ENCODE results near the gene CHEK1.

DNA sequence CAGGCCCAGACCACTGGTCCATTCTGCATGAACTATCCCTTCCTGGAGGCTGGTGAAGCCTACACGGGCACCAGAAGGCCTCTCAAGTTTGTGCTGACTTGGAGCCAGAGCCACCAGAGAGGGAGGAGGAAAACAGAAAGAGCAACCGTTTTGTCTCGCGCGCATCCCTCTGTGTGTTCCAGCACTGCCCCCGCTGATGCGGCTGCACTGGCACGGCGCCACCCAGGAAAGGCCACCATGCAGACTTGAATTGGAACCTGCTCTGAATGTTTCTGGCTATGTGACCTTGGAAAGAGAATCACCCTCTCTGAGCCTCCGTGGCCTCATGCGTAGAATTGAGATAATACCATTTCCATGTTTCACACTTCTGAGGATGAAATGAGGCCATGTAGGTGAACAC, 63.1 kb downstream of the CHEK1 start:
- TF ChIP-seq, protein P1, sequence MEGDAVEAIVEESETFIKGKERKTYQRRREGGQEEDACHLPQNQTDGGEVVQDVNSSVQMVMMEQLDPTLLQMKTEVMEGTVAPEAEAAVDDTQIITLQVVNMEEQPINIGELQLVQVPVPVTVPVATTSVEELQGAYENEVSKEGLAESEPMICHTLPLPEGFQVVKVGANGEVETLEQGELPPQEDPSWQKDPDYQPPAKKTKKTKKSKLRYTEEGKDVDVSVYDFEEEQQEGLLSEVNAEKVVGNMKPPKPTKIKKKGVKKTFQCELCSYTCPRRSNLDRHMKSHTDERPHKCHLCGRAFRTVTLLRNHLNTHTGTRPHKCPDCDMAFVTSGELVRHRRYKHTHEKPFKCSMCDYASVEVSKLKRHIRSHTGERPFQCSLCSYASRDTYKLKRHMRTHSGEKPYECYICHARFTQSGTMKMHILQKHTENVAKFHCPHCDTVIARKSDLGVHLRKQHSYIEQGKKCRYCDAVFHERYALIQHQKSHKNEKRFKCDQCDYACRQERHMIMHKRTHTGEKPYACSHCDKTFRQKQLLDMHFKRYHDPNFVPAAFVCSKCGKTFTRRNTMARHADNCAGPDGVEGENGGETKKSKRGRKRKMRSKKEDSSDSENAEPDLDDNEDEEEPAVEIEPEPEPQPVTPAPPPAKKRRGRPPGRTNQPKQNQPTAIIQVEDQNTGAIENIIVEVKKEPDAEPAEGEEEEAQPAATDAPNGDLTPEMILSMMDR (IDR thresholded peaks at IDR 0.05): no peak
- no peak for TF ChIP-seq ZNF416 (CRISPR knock-in tag; IDR thresholded peaks at IDR 0.05)
- TF ChIP-seq, protein P2, sequence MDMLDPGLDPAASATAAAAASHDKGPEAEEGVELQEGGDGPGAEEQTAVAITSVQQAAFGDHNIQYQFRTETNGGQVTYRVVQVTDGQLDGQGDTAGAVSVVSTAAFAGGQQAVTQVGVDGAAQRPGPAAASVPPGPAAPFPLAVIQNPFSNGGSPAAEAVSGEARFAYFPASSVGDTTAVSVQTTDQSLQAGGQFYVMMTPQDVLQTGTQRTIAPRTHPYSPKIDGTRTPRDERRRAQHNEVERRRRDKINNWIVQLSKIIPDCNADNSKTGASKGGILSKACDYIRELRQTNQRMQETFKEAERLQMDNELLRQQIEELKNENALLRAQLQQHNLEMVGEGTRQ (CRISPR knock-in tag; IDR thresholded peaks at IDR 0.05): no peak
- no peak for TF ChIP-seq ZNF121 (CRISPR knock-in tag; IDR thresholded peaks at IDR 0.05)
- no peak for TF ChIP-seq JAZF1 (CRISPR knock-in tag; IDR thresholded peaks at IDR 0.05)
- no peak for TF ChIP-seq NR3C1 (CRISPR knock-in tag; conservative IDR thresholded peaks at IDR 0.05; ENCODE audit: low read depth)
- TF ChIP-seq FOXK1 (CRISPR knock-in tag; IDR thresholded peaks at IDR 0.05): no peak
- TF ChIP-seq, protein P3, sequence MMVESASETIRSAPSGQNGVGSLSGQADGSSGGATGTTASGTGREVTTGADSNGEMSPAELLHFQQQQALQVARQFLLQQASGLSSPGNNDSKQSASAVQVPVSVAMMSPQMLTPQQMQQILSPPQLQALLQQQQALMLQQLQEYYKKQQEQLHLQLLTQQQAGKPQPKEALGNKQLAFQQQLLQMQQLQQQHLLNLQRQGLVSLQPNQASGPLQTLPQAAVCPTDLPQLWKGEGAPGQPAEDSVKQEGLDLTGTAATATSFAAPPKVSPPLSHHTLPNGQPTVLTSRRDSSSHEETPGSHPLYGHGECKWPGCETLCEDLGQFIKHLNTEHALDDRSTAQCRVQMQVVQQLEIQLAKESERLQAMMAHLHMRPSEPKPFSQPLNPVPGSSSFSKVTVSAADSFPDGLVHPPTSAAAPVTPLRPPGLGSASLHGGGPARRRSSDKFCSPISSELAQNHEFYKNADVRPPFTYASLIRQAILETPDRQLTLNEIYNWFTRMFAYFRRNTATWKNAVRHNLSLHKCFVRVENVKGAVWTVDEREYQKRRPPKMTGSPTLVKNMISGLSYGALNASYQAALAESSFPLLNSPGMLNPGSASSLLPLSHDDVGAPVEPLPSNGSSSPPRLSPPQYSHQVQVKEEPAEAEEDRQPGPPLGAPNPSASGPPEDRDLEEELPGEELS (CRISPR knock-in tag; IDR thresholded peaks at IDR 0.05): no peak
- TF ChIP-seq KAT7 (CRISPR knock-in tag; IDR thresholded peaks at IDR 0.05; ENCODE audit: borderline replicate concordance): no peak
- TF ChIP-seq ZNF138 (CRISPR knock-in tag; conservative IDR thresholded peaks at IDR 0.05): no peak
- no peak for TF ChIP-seq CBFB (CRISPR knock-in tag; IDR thresholded peaks at IDR 0.05; ENCODE audit: low read depth)

Data from WTC11 (cell line).